Epithelial cell of proximal tubule (primary cell): ENCODE data around the gene UPK3B. TPM values are rescaled to one million over a fixed set of nuclear protein-coding genes. Genes with fewer than 3 reads are reported as not detected.
A peak's percentile ranks its signal among the peaks of the same experiment; 100 is the strongest.
"Not testable (repeated sequence)": the region's sequence is repeated elsewhere in the genome, so short reads cannot be mapped to it uniquely, and the experiment has no call there.

Source experiments
- DNase-seq: peaks from one replicate; pipeline ENCODE4 v3.0.0-alpha.2; 2011; ENCODE audit warnings: low read depth
- H3K4me3 ChIP-seq: 2 replicates; pipeline ENCODE4 v1.5.1; 2011; ENCODE audit warnings: low read depth, mild to moderate bottlenecking, low read length
- CTCF ChIP-seq: conservative IDR thresholded peaks from 2 replicates; pipeline ENCODE4 v1.5.1; 2012; ENCODE audit warnings: low read depth, mild to moderate bottlenecking, low read length
- total RNA-seq: library from RNA; depleted of rRNA; stranded (reverse); fragments of >200 nt; gene quantifications from 2 replicates; pipeline ENCODE4 v1.2.3, GENCODE V29; 2015

UPK3B gene
- total RNA-seq, 1 donor from 2014 or later, result not detected

DNA sequence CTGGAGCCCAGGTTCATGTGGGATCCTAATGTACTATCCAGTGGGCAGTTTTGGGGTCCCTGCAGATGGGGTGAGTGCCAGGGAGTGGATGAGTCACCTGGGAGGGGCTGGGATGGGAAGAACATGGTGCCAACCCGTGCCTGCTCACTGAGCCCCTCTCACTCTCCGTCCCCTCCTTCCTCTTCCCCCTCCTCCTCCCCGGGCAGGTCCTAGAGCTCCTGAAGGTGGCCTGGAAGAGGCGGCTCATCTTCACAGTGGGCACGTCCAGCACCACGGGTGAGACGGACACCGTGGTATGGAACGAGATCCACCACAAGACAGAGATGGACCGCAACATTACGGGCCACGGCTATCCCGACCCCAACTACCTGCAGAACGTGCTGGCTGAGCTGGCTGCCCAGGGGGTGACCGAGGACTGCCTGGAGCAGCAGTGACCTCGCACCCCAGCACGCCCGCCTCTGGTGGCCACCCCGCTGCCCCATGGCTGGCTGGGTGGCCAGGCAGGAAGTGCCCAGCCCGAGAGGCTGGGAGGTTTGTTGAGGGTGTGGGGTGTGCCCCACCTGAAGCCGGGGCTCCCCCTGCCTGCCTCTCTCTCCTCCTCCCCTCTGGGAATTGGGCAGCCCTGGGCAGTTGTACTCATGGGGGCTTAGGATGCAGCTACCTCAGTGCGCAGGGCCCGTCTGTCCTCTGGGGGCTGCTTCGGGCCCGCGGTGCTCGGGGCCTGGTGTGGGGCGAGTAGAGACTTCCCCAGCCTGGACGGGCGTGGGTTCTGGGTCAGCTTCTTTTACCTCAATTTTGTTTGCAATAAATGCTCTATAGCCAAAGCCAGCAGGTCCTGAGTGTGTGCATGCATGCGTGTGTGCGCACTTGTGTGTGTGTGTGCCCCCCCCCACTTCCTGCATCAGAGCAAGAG lies 4.9 kb upstream of the UPK3B start:
- no peak for DNase-seq
- H3K4me3 ChIP-seq, result no peak overlapping the region
- no peak for TF ChIP-seq CTCF

DNA sequence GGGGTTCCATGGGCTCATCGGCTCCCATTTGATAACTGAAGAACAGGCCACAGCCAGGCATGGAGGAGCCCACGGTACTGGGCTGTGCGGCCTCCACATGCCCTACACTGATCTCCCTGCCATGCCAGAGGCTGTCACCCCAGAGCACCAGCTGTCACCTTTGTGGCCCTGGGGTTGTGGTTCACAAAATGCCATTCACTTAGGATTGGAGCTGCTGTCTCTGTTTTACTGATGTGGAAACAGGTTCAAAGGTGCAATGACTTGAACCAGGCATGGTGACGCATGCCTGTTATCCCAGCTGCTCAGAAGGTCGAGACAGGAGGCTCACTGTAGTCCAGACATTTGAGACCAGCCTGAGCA lies 4.3 kb upstream of the UPK3B start:
- TF ChIP-seq CTCF, result no peak
- no peak for DNase-seq
- H3K4me3 ChIP-seq, result no peak overlapping the region

DNA sequence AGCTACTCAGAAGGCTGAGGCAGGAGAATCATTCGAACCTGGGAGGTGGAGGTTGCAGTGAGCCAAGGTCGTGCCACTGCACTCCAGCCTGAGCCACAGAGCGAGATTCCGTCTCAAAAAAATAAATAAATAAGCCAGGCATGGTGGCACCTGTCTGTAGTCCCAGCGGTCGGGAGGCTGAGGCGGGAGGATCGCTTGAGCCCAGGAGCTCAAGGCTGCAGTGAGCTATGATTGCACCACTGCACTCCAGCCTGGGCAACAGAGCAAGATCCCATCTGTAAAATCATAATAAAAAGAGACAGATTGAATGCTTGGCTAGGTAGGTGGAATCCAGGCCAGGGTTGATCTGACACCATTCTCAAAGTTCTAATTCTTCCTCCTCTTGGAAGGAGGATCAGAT lies 3.7 kb upstream of the UPK3B start:
- DNase-seq, H3K4me3 ChIP-seq: not testable (repeated sequence)

DNA sequence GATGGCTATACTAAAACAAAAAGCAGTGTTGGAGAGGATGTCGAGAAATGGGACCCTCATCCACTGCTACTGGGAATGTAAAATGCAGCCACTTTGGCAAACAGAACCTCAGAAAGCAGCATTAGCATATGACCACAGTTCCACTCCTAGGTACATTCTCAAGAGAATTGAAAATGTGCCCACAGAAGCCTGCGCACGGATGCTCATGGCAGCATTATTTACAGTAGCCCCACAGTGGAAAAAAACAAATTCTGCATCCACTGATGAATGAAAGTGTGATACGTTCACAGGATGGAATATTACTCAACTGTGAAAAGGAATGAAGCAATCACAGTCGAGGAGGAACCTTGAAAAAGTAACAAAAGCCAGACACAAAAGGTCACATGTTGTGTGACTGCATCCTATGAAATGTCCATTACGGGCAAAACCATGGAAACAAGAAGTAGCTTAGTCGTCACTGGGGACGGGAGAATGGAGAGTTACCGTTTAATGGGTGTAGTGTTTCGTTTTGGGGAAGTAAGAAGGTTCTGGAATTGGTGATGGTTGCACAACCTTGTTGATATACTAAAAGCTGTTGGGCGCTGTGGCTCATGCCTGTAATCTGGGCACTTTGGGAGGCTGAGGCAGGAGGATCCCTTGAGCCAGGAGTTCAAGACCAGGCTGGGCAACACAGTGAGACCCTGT lies 2.5 kb upstream of the UPK3B start:
- no peak for DNase-seq
- TF ChIP-seq CTCF, result no peak
- H3K4me3 ChIP-seq, result no peak overlapping the region

DNA sequence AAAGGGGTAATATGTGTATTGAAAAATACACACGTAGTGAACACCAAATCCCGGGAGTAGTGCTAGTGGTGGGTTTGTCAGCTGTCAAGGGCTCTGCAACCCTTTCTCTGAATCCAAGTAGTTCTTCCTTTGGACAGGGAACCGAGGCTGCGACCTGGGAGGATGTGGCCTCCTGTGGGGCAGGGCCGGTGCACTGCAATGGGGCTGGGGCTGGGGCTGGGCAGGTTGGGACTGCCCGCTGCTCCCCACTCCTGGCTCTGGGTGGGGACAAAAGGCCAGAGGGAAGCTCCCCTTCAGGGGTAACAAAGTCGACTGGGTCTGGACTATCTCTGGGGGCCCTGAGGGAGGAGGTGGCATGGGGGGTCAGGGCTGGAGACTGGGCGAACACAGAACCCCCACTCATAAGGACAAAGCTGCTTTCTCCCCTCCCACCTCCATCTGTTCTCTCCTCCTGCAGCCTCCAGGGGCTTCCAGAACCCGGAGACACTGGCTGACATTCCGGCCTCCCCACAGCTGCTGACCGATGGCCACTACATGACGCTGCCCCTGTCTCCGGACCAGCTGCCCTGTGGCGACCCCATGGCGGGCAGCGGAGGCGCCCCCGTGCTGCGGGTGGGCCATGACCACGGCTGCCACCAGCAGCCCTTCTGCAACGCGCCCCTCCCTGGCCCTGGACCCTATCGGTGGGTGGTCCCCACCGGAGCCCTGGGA lies 1.0 kb downstream of the UPK3B start:
- H3K4me3 ChIP-seq, DNase-seq: not testable (repeated sequence)

- H3K4me3 ChIP-seq, result not testable (repeated sequence)
These were observed 1.8 kb downstream of the UPK3B start for GRCh38 chr7:76511911-76512885.

DNA sequence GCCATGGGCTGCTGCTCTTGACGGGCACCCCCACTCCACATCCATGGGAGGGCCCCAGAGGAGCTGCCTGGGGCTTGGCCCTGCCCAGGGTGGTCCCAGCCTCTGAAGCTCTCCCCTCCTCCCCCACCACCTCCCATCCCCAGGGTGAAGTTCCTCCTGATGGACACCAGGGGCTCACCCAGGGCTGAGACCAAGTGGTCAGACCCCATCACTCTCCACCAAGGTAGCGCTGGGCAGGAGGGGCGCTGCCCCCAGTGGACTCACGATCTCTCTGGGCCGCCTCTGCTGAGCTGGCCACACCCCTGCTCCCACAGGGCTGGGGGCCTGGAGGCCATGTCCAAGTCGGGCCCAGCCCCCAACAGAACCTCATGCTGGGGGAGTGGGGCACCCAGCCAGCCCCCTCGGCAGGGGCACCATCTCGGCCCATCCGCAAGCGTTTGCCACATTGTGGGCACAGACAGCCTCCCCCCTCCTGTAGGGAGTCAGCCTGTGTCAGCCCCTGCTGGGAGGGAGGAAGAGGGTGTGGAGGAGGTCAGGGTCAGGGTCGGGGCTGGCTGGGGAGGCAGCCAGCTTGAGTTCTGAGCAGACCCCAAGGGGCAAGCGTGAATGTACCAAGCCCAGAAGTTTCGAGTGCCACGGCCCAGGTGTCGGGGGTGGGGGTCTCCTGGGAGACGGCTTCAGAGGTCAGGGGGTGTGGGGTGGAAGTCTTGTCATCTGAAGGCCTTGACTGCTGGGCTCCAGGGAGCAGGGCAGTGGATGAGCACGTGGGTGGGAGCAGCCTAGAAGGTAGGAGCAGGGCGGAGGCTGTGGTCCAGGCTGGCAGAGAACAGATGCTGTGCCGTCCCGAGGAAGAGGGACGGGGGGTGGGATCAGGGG lies 2.8 kb downstream of the UPK3B start:
- TF ChIP-seq CTCF, result peak; percentile 37
- no peak for DNase-seq
- H3K4me3 ChIP-seq, result no peak overlapping the region

More at GRCh38 chr7:76511911-76512885, 1.8 kb downstream of the UPK3B start:
- not testable (repeated sequence) for DNase-seq
